ENCODE data around the gene GNAL. TPM values are rescaled to one million over a fixed set of nuclear protein-coding genes. Genes with fewer than 3 reads are reported as not detected.

The GNAL gene
- total RNA-seq, 4 donors from 2014 or later = 1.9 to 12.8 (median 7.0) TPM

GRCh38 chr18:11664286-11664685, 24.8 kb upstream of the GNAL start:
- ATAC-seq (ENCODE audit: low FRiP score) (no peak), DNase-seq (ENCODE audit: low spot score) (no peak)
- TF ChIP-seq CTCF (IDR thresholded peaks at IDR 0.05) = no peak

GRCh38 chr18:11665146-11665545, 23.9 kb upstream of the GNAL start:
- ATAC-seq (ENCODE audit: low FRiP score) (no peak), DNase-seq (ENCODE audit: low spot score) (no peak)
- TF ChIP-seq CTCF (IDR thresholded peaks at IDR 0.05) = no peak

- no peak for TF ChIP-seq CTCF (IDR thresholded peaks at IDR 0.05)
- ATAC-seq (ENCODE audit: low FRiP score) (no peak), DNase-seq (ENCODE audit: low spot score) (no peak)
Measured at GRCh38 chr18:11665587-11665986, 23.5 kb upstream of the GNAL start.

- DNase-seq (ENCODE audit: low spot score) (no peak), ATAC-seq (ENCODE audit: low FRiP score) (no peak)
- TF ChIP-seq CTCF (IDR thresholded peaks at IDR 0.05) = no peak
Measured at GRCh38 chr18:11666176-11666575, 22.9 kb upstream of the GNAL start.

- DNase-seq (ENCODE audit: low spot score) = no peak
- no peak for ATAC-seq (ENCODE audit: low FRiP score)
- no peak for TF ChIP-seq CTCF (IDR thresholded peaks at IDR 0.05)
Measured at GRCh38 chr18:11666831-11667230, 22.2 kb upstream of the GNAL start.

- DNase-seq (ENCODE audit: low spot score) (no peak), ATAC-seq (ENCODE audit: low FRiP score) (no peak)
- no peak for TF ChIP-seq CTCF (IDR thresholded peaks at IDR 0.05)
Measured at GRCh38 chr18:11667578-11667977, 21.5 kb upstream of the GNAL start.

- TF ChIP-seq CTCF (IDR thresholded peaks at IDR 0.05) = no peak
- DNase-seq (ENCODE audit: low spot score) = no peak
Measured at GRCh38 chr18:11668441-11669169, 20.5 kb upstream of the GNAL start.

More at GRCh38 chr18:11668441-11669169, 20.5 kb upstream of the GNAL start:
- ATAC-seq (ENCODE audit: low FRiP score) = no peak

All from omental fat pad (tissue), 4 donors.